ENCODE results near the gene KAZN.

KAZN gene

DNA sequence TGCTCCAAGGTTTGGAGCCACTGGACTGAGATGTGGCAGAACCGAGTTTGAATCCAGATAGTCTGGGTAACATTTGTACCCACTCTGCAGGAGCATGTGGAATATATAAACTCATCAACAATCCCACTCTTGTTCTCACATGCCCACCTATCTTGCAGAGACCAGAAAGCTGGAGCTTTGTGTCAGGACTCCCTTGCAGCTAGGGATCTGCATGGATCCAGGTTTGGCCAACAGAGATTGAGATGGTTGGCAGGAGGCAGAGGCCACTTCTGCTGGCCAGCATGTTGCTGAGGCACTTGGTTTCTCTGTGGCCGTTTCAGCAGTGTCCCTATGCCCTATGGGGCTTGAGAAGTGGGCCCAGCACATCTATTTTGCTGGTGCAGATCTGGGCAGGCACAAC is 208.3 kb downstream of the KAZN start:
- Histone ChIP-seq H3K27ac (no peak overlapping the region), H3K9me3 (no peaks in the 10 kb centered on the region), H3K36me3 (no peaks in the 10 kb centered on the region), H3K27me3 (peaks cover 16% of the 10 kb centered on the region), H3K4me1 (ENCODE audit: control insufficient read depth in 1 of 2, insufficient read depth in 1 of 2, low read depth in 1 of 2, low read length in 1 of 2) (no peaks in the 10 kb centered on the region), H3K4me3 (ENCODE audit: low read depth in 1 of 2, low read length in 1 of 2) (no peak overlapping the region)
- TF ChIP-seq, protein P1, sequence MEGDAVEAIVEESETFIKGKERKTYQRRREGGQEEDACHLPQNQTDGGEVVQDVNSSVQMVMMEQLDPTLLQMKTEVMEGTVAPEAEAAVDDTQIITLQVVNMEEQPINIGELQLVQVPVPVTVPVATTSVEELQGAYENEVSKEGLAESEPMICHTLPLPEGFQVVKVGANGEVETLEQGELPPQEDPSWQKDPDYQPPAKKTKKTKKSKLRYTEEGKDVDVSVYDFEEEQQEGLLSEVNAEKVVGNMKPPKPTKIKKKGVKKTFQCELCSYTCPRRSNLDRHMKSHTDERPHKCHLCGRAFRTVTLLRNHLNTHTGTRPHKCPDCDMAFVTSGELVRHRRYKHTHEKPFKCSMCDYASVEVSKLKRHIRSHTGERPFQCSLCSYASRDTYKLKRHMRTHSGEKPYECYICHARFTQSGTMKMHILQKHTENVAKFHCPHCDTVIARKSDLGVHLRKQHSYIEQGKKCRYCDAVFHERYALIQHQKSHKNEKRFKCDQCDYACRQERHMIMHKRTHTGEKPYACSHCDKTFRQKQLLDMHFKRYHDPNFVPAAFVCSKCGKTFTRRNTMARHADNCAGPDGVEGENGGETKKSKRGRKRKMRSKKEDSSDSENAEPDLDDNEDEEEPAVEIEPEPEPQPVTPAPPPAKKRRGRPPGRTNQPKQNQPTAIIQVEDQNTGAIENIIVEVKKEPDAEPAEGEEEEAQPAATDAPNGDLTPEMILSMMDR (IDR thresholded peaks at IDR 0.05): no peak

DNA sequence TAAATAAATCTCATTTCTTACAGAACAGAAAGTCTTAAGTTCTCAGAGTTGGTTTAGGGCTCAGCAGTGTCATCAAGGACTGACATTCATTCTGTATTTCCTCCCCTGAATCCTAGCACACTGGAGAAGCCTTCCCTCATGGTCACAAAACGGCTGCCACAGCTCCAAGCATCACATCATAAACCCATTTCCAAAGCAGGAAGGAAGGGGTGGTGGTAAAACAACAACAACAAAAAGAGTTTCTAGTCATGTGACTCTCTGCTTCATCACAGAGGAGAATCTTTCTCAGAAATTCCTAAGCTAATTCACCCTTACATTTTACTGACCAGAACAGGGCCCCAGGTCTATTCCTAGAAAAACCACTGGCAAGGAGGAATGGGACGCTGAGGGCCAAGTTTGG is 210.3 kb downstream of the KAZN start:
- Histone ChIP-seq H3K9me3 (no peaks in the 10 kb centered on the region), H3K36me3 (no peaks in the 10 kb centered on the region), H3K27me3 (peaks cover 23% of the 10 kb centered on the region), H3K4me3 (ENCODE audit: low read depth in 1 of 2, low read length in 1 of 2) (no peak overlapping the region), H3K27ac (no peak overlapping the region), H3K4me1 (ENCODE audit: control insufficient read depth in 1 of 2, insufficient read depth in 1 of 2, low read depth in 1 of 2, low read length in 1 of 2) (no peaks in the 10 kb centered on the region)
- TF ChIP-seq, protein P1 (IDR thresholded peaks at IDR 0.05): no peak

DNA sequence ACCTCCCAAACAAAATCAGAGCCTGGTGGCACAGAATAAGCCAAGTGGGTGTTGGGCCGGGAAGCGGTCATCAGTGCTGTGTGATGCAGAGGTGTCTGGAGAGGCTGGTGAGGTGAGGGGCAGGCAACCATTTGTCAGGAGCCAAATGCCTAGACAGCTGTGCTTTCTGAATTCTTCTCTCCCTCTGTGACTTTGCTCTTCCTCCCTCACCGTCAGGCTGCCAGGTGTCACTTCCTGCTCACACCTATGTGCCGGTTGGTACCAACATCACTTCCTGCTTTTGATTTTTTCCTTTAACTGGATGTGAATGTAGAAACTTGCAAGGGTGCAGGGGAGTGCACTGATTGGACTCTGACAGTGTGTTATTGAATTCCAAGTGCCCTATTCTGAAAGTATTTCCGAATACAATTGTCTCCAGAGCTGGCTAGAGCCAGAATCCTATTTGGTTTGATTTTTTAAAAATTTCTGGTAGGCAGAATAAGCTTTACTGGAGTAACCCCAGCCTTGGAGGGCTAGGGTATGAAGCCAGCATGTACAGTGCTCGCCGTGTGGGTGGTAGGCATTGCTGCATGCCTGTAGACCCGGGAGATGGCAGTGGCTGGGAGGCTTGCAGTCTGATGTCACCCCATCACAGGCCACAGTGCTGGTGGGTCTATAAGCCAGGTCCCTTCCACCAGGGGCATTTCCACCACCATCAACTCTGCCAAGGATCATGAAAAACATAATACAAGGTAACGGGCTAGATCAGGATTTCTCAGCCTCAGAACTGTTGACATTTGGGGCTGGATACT is 210.9 kb downstream of the KAZN start:
- no peaks in the 10 kb centered on the region for H3K4me1 ChIP-seq (ENCODE audit: control insufficient read depth in 1 of 2, insufficient read depth in 1 of 2, low read depth in 1 of 2, low read length in 1 of 2)
- no peaks in the 10 kb centered on the region for H3K9me3 ChIP-seq
- no peak overlapping the region for H3K27ac ChIP-seq
- peaks cover 23% of the 10 kb centered on the region for H3K27me3 ChIP-seq
- TF ChIP-seq, protein P1 (IDR thresholded peaks at IDR 0.05): no peak
- H3K4me3 ChIP-seq (ENCODE audit: low read depth in 1 of 2, low read length in 1 of 2): no peak overlapping the region
- no peaks in the 10 kb centered on the region for H3K36me3 ChIP-seq

DNA sequence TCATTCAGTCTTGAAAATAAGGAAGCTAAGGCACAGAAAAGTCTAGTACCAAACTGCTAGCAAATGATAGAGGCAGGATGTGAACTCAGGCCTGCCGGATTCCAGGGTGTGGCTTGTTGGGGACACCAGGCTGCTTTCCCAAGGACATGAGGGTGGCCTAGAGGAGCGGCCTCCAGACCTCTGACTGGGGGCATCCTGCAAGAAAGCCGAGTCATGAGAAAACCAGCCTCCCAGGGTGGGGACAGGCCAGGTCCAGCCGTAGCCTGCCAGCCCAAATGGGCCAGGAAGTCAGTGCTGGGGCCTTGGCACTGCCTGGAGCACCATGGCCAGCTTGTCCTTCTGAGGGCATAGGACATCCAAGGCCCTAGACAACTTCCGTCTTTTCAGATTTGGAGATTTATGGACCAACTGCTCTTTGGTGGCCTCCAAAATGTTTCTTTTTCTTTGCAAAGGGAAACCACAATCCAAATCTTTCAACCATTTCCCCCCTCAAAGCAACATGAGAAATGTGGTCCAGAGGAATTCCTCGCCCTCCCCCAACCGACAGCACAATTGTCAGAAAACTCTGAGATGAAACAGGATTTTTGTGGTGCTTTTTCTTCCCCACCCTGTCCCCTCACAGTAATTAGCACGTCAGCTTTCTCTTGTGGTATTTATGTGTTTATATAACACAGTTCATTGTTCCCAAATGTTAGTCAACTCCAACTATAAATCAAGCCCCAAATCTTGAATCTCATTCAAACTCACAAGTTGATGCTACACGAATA is 212.3 kb downstream of the KAZN start:
- TF ChIP-seq, protein P1 (IDR thresholded peaks at IDR 0.05): no peak
- Histone ChIP-seq H3K4me1 (ENCODE audit: control insufficient read depth in 1 of 2, insufficient read depth in 1 of 2, low read depth in 1 of 2, low read length in 1 of 2) (no peaks in the 10 kb centered on the region), H3K4me3 (ENCODE audit: low read depth in 1 of 2, low read length in 1 of 2) (no peak overlapping the region), H3K27me3 (peaks cover 23% of the 10 kb centered on the region), H3K36me3 (no peaks in the 10 kb centered on the region), H3K9me3 (no peaks in the 10 kb centered on the region), H3K27ac (no peak overlapping the region)

DNA sequence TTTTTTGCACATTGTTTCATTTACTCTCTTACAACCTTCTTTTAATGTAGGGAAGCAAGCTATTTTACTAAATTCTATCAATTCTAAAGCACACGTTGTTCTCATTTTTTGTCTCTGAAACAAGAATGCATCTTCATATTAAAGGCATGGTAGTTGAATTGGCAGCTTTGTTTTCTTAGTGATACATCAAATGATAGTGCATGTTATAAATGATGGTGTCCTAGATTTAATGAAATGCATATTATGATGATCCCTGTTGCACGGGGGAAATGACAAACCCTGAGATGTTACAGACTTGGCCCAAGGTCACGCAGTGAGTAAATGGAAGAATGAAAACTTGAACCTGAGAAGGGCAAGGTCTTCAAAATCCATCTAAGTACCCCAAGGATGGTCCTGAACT is 213.1 kb downstream of the KAZN start:
- TF ChIP-seq, protein P1 (IDR thresholded peaks at IDR 0.05): no peak
- peaks cover 23% of the 10 kb centered on the region for H3K27me3 ChIP-seq
- no peaks in the 10 kb centered on the region for H3K4me1 ChIP-seq (ENCODE audit: control insufficient read depth in 1 of 2, insufficient read depth in 1 of 2, low read depth in 1 of 2, low read length in 1 of 2)
- H3K36me3 ChIP-seq: no peaks in the 10 kb centered on the region
- H3K4me3 ChIP-seq (ENCODE audit: low read depth in 1 of 2, low read length in 1 of 2): no peak overlapping the region
- H3K9me3 ChIP-seq: no peaks in the 10 kb centered on the region
- H3K27ac ChIP-seq: no peak overlapping the region
